Mesothelial cell of epicardium (in vitro differentiated cells): ENCODE data around the gene ADAM12. TPM values are rescaled to one million over a fixed set of nuclear protein-coding genes. Genes with fewer than 3 reads are reported as not detected.

Experiments used
- DNase-seq, 2 experiments: peaks; one replicate each; pipeline ENCODE4 v3.0.0; 2021; ENCODE audit warnings: low spot score in 2 of 2; ENCODE audit not compliant: unreplicated experiment in 2 of 2
- H3K27ac Mint-ChIP-seq: 2 replicates; pipeline ENCODE4 v1.8.0; 2021; ENCODE audit warnings: mixed read lengths
- H3K27me3 Mint-ChIP-seq: 2 replicates; pipeline ENCODE4 v1.8.0; 2021; ENCODE audit warnings: low read depth, mixed read lengths
- H3K36me3 Mint-ChIP-seq: 2 replicates; pipeline ENCODE4 v1.8.0; 2021; ENCODE audit warnings: mixed read lengths
- H3K4me1 Mint-ChIP-seq: 2 replicates; pipeline ENCODE4 v1.8.0; 2021; ENCODE audit warnings: mixed read lengths
- H3K4me3 Mint-ChIP-seq: 2 replicates; pipeline ENCODE4 v1.8.0; 2021; ENCODE audit warnings: mild to moderate bottlenecking, moderate library complexity, mixed read lengths
- H3K9me3 Mint-ChIP-seq: 2 replicates; pipeline ENCODE4 v1.8.0; 2021; ENCODE audit warnings: mixed read lengths
- total RNA-seq: library from RNA; stranded (reverse); gene quantifications from 3 replicates; pipeline ENCODE4 v1.2.1, GENCODE V29; 2021
- TF ChIP-seq, protein P1 (sequence below): fragments of 200-600 bp; sonication (generic); IDR thresholded peaks from one replicate; pipeline ENCODE4 v1.5.0; 2021; ENCODE audit warnings: antibody characterized with exemption; ENCODE audit not compliant: unreplicated experiment

ADAM12 gene
- total RNA-seq, 1 donor from 2014 or later = 13.3 TPM

DNA sequence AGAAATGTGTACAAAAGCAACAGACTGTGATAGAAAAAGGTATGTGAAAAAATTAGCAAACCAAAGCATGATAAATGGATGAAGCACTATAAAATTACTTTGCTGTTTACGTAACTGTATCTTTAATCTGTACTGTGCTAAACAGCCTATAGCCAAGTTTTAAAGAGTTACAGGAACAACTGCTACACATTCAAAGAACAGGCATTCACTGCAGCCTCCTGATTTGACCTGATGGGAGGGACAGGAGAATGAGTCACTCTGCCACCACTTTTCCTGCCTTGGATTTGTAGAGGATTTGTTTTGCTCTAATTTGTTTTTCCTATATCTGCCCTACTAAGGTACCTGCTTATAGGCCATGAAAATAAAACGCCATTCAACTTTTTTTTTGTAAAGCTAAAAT is 375.8 kb downstream of the ADAM12 start:
- TF ChIP-seq, protein P1, sequence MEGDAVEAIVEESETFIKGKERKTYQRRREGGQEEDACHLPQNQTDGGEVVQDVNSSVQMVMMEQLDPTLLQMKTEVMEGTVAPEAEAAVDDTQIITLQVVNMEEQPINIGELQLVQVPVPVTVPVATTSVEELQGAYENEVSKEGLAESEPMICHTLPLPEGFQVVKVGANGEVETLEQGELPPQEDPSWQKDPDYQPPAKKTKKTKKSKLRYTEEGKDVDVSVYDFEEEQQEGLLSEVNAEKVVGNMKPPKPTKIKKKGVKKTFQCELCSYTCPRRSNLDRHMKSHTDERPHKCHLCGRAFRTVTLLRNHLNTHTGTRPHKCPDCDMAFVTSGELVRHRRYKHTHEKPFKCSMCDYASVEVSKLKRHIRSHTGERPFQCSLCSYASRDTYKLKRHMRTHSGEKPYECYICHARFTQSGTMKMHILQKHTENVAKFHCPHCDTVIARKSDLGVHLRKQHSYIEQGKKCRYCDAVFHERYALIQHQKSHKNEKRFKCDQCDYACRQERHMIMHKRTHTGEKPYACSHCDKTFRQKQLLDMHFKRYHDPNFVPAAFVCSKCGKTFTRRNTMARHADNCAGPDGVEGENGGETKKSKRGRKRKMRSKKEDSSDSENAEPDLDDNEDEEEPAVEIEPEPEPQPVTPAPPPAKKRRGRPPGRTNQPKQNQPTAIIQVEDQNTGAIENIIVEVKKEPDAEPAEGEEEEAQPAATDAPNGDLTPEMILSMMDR = no peak
- H3K4me3 Mint-ChIP-seq = no peak overlapping the region
- peaks cover 19% of the 10 kb centered on the region for H3K4me1 Mint-ChIP-seq
- peaks cover 6% of the 10 kb centered on the region for H3K36me3 Mint-ChIP-seq
- no peaks in the 10 kb centered on the region for H3K27me3 Mint-ChIP-seq
- no peak overlapping the region for H3K27ac Mint-ChIP-seq
- DNase-seq = no peak
- H3K9me3 Mint-ChIP-seq = no peaks in the 10 kb centered on the region

DNA sequence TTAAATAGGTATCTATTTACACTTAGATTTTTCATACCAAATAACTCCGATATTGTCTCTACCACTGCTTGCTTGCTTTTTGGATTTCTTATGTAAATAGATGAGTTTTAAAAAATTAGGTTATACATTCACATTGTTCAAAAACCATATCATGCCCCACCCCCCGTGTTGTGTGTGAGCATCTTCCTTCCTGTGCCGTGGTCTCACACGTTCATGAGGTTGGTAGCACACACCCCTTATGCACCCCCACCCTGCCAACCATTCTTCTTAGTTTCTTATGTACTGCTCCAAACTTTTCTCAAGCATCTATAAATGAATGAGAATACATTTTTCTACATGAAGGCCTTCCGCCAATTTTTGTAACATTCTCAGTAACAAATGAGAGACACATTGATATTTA is 376.3 kb downstream of the ADAM12 start:
- no peaks in the 10 kb centered on the region for H3K9me3 Mint-ChIP-seq
- TF ChIP-seq, protein P1 = no peak
- peaks cover 6% of the 10 kb centered on the region for H3K36me3 Mint-ChIP-seq
- no peak overlapping the region for H3K27ac Mint-ChIP-seq
- no peak for DNase-seq
- peaks cover 14% of the 10 kb centered on the region for H3K4me1 Mint-ChIP-seq
- H3K27me3 Mint-ChIP-seq = no peaks in the 10 kb centered on the region
- H3K4me3 Mint-ChIP-seq = no peak overlapping the region

DNA sequence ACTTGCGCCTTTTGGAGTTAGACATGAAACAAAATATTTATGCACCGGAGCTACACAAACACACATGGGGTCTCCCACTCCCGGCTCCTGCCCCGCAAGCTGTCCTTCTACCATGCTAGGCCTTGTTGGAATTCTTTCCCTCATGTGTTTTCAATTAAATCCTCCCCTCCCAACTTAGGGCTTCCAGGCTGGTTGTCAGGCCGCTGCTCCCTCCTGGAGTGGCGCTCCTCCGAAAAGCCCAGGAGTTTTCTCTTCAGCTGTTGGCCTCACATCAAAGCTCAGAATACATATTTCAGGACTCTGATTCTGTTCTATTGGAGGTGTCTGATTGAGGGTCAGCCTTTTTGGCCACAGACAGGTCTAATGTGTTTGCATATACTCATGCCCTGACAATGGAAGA is 378.6 kb downstream of the ADAM12 start:
- DNase-seq = no peak
- peak overlapping the region; percentile 22 for H3K27ac Mint-ChIP-seq
- peaks cover 6% of the 10 kb centered on the region for H3K36me3 Mint-ChIP-seq
- no peaks in the 10 kb centered on the region for H3K9me3 Mint-ChIP-seq
- no peak overlapping the region for H3K4me3 Mint-ChIP-seq
- H3K27me3 Mint-ChIP-seq = no peaks in the 10 kb centered on the region
- TF ChIP-seq, protein P1 = no peak
- H3K4me1 Mint-ChIP-seq = peaks cover 11% of the 10 kb centered on the region

DNA sequence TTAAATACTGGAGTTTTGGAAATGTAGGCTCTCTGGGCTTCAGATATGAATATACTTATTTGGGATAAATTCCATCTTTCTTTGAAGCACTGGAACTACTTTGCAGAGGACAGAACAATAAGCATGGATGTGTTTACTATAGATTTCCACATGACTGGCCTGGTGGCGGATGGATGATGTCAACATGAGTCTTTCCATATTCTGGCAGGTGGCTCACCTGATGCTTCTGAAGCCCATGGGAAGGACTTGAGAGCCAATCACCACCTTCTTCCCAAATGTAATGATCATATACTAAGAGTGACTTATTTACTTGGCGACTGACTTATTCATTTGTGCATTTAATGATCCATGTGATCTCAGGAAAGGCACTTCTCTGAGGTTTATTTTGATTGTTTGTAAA is 381.4 kb downstream of the ADAM12 start:
- no peak overlapping the region for H3K27ac Mint-ChIP-seq
- H3K36me3 Mint-ChIP-seq = peaks cover 6% of the 10 kb centered on the region
- TF ChIP-seq, protein P1 = no peak
- DNase-seq = no peak
- H3K4me3 Mint-ChIP-seq = no peak overlapping the region
- H3K9me3 Mint-ChIP-seq = peaks cover 3% of the 10 kb centered on the region
- H3K4me1 Mint-ChIP-seq = peaks cover 11% of the 10 kb centered on the region
- no peaks in the 10 kb centered on the region for H3K27me3 Mint-ChIP-seq

DNA sequence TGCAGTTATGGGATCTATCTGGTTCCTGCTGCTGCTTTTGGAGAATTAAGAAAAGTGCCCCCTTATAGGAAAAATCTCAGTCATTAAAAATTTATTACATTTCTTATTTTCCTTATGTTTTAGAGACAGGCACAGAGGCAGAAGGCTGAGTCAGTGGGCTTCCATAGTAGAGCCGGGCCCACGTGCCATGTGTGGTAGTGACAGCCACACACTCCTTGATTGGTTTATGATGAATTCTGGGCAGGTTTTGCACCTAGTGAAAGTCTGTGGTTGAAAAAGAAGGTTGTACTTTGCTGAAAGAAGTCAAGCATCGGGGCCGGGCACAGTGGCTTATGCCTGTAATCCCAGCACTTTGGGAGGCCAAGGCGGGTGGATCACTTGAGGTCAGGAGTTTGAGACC is 382.0 kb downstream of the ADAM12 start:
- Mint-ChIP-seq H3K9me3 (peaks cover 3% of the 10 kb centered on the region), H3K4me3 (no peak overlapping the region), H3K27me3 (no peaks in the 10 kb centered on the region), H3K36me3 (peaks cover 5% of the 10 kb centered on the region), H3K4me1 (peaks cover 11% of the 10 kb centered on the region), H3K27ac (no peak overlapping the region)
- DNase-seq = no peak
- TF ChIP-seq, protein P1 = no peak

DNA sequence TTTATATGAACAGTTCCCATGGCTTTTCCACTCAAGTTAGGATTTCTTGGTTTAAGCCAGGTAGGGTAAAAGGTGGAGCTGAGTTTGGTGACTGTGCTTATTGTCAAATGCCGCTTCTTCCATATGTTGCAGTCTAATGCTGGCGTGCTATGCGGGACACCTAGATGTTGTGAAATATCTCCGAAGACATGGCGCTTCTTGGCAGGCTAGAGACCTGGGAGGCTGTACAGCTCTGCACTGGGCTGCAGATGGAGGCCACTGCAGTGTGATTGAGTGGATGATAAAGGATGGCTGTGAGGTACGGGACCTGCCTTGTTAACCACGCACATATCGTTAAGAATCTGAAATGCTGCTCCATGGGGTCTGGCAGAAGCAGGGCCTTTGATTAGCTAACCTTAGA is 383.5 kb downstream of the ADAM12 start:
- TF ChIP-seq, protein P1 = no peak
- H3K27me3 Mint-ChIP-seq = no peaks in the 10 kb centered on the region
- H3K9me3 Mint-ChIP-seq = peaks cover 3% of the 10 kb centered on the region
- no peak overlapping the region for H3K4me3 Mint-ChIP-seq
- DNase-seq = no peak
- H3K27ac Mint-ChIP-seq = no peak overlapping the region
- H3K4me1 Mint-ChIP-seq = peaks cover 15% of the 10 kb centered on the region
- H3K36me3 Mint-ChIP-seq = peaks cover 2% of the 10 kb centered on the region
